Motor neuron (in vitro differentiated cells): ENCODE results near the gene UNC79. TPM values are rescaled to one million over a fixed set of nuclear protein-coding genes. Genes with fewer than 3 reads are reported as not detected.
"Not testable (repeated sequence)": the region's sequence is repeated elsewhere in the genome, so short reads cannot be mapped to it uniquely, and the experiment has no call there.

Experiments used
- ATAC-seq, 8 experiments: fragments of 200-7000 bp; cut with Tn5 transposase; replicated peaks in 6 of 8; 2 replicates each; pipeline ENCODE4 v1.8.0; 2021; ENCODE audit warnings: mild to moderate bottlenecking in 8 of 8, moderate library complexity in 8 of 8
- H3K27ac ChIP-seq, 2 donors: fragments of 250-450 bp; sonication (Bioruptor Pico); 2 replicates each; pipeline ENCODE4 v1.9.0; 2021; ENCODE audit warnings: antibody characterized with exemption in 2 of 2, mild to moderate bottlenecking in 2 of 2, moderate library complexity in 1 of 2
- H3K4me1 ChIP-seq, 2 donors: fragments of 250-450 bp; sonication (Bioruptor Pico); replicated peaks in 1 of 2; 2 replicates each; pipeline ENCODE4 v1.6.1; 2021; ENCODE audit warnings: antibody characterized with exemption in 2 of 2, mild to moderate bottlenecking in 2 of 2, moderate library complexity in 1 of 2
- H3K4me3 ChIP-seq, 5 donors: fragments of 250-450 bp; sonication (Bioruptor Pico); 2 replicates each; pipeline ENCODE4 v1.9.0; 2021; ENCODE audit warnings: antibody characterized with exemption in 5 of 5, mild to moderate bottlenecking in 5 of 5, moderate library complexity in 4 of 5
- WGBS, 10 experiments: fragments of 450-650 bp; shearing (Covaris generic); methylation state at CpG; one replicate each; pipeline ENCODE4 v1.0.0; 2022; 5-methylcytosine and 5-hydroxymethylcytosine counted together
- in situ Hi-C, 9 experiments: fragments of 400-800 bp; cut with MboI; loops; one replicate each; pipeline ENCODE4 v1.15.0; 2021; ENCODE audit warnings: low sequenced_read_pairs in 9 of 9, low pct_unique_long_range_greater_than_20kb in 2 of 9; ENCODE audit not compliant: unreplicated experiment in 9 of 9
- total RNA-seq, 8 experiments: library from RNA; unstranded; fragments of 300-600 nt; gene quantifications; 2 replicates each; pipeline versions ENCODE4 v1.2.3 to v1.2.4, GENCODE V29; 2022

UNC79 gene
- total RNA-seq, 8 experiments from 2014 or later: 0.31 to 16.8 (median 7.2) TPM

- Histone ChIP-seq H3K27ac (no peak overlapping the region), H3K4me1 (no peaks in the 10 kb centered on the region), H3K4me3 (no peak overlapping the region)
- in situ Hi-C loops: no loop called here
- peak in 1 of 8 experiments; percentile 18 for ATAC-seq
Observed at GRCh38 chr14:93456356-93456755, 25.6 kb downstream of the UNC79 start.

DNA sequence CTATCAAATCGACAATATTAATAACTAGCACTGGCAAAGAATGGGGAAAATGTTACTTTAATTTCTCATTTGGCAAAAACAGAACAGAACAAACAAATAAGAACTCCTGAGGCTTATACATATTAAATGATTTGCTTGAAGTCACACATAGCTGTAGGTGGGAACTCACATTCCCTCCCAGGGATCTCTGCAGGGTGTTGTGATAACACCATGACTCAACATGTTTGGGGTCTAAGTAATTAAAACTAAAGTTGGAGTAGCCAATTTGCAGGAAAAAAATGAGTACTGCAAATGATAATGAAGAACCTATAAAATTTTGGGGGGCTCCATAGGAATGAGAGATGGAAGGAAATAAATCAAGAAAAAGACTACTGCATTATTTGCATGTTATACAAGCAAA lies 27.5 kb downstream of the UNC79 start:
- in situ Hi-C loops: no loop called here
- no peak overlapping the region for H3K4me3 ChIP-seq
- H3K27ac ChIP-seq: no peak overlapping the region
- 6 to 91% (median 74%) methylated on average over 1 of the region's 1 CpG; no CpG with 5 or more reads in 2 of the 10 experiments for WGBS, 10 experiments
- no peaks in the 10 kb centered on the region for H3K4me1 ChIP-seq
- no peak for ATAC-seq

- in situ Hi-C loops: no loop called here
- no peak for ATAC-seq
- Histone ChIP-seq H3K27ac (no peak overlapping the region), H3K4me3 (no peak overlapping the region), H3K4me1 (no peaks in the 10 kb centered on the region)
- WGBS, 10 experiments: 12 to 100% (median 92%) methylated on average over 2 to 3 of the region's 3 CpGs; no CpG with 5 or more reads in 1 of the 10 experiments
Observed at GRCh38 chr14:93462479-93462878, 31.7 kb downstream of the UNC79 start.

DNA sequence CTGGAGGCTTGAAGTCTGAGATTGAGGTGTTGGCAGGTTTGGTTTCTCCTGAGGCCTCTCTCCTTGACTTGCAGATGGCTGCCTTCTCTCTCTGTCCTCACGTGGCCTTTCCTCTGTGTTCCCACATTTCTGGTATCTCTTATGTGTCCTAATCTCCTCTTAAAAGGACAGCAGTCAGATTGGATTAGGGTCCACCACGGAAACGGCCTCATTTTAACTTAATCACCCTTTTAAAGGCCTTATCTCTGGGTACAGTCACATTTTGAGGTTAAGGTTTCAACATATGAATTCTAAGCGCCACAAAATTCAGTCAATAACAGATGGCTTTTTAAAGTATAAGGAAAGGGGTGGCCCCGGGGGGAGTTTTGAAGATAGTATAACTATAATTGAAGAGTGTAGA lies 33.5 kb downstream of the UNC79 start:
- 0 to 100% (median 51%) methylated on average over 1 to 4 of the region's 5 CpGs; no CpG with 5 or more reads in 1 of the 10 experiments for WGBS, 10 experiments
- Histone ChIP-seq H3K4me1 (no peaks in the 10 kb centered on the region), H3K4me3 (no peak overlapping the region), H3K27ac (no peak overlapping the region)
- no peak for ATAC-seq
- in situ Hi-C loops: no loop called here

- in situ Hi-C loops: no loop called here
Observed at GRCh38 chr14:93475471-93475870, 44.7 kb downstream of the UNC79 start.

GRCh38 chr14:93476305-93476704 lies 45.6 kb downstream of the UNC79 start:
- 20 to 100% (median 90%) methylated on average over 1 to 3 of the region's 3 CpGs; no CpG with 5 or more reads in 3 of the 10 experiments for WGBS, 10 experiments
- in situ Hi-C loops: no loop called here
- no peak overlapping the region for H3K27ac ChIP-seq
- no peak for ATAC-seq
- no peaks in the 10 kb centered on the region for H3K4me1 ChIP-seq
- no peak overlapping the region for H3K4me3 ChIP-seq

More at GRCh38 chr14:93475471-93475870, 44.7 kb downstream of the UNC79 start:
- ATAC-seq: no peak
- Histone ChIP-seq H3K4me1 (no peaks in the 10 kb centered on the region), H3K27ac (no peak overlapping the region), H3K4me3 (no peak overlapping the region)
- WGBS, 10 experiments: 15 to 85% (median 74%) methylated on average over 2 to 6 of the region's 6 CpGs

GRCh38 chr14:93479074-93479473 lies 48.3 kb downstream of the UNC79 start:
- ATAC-seq, H3K4me1 ChIP-seq, H3K27ac ChIP-seq, H3K4me3 ChIP-seq, in situ Hi-C loops: not testable (repeated sequence)
- WGBS, 10 experiments: 0 to 67% (median 17%) methylated on average over 1 of the region's 2 CpGs; no CpG with 5 or more reads in 5 of the 10 experiments

GRCh38 chr14:93480867-93481266 lies 50.1 kb downstream of the UNC79 start:
- ATAC-seq: no peak
- no peaks in the 10 kb centered on the region for H3K4me1 ChIP-seq
- in situ Hi-C loops: no loop called here
- no peak overlapping the region for H3K27ac ChIP-seq
- H3K4me3 ChIP-seq: no peak overlapping the region

DNA sequence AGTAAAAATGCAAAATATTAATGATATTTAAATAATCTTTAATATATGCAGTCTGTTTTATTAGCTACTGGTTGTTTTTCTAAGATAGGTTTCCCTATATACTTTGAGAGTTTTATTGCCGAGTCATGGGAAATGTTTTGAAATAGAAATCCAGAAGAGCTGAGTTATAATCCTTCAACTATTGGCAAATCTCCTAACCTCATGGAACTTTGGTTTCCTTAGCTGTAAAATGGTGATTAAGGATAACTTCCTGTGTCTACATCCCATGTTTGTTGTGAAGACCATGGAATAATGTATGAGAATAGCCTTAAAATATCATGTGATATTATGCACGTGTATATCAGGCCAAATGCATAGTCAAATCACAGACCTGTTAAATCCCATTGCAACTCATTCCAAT lies 51.0 kb downstream of the UNC79 start:
- H3K4me3 ChIP-seq: no peak overlapping the region
- in situ Hi-C loops: no loop called here
- H3K4me1 ChIP-seq: no peaks in the 10 kb centered on the region
- no peak for ATAC-seq
- 13 to 100% (median 79%) methylated on average over 1 to 2 of the region's 2 CpGs; no CpG with 5 or more reads in 3 of the 10 experiments for WGBS, 10 experiments
- no peak overlapping the region for H3K27ac ChIP-seq

DNA sequence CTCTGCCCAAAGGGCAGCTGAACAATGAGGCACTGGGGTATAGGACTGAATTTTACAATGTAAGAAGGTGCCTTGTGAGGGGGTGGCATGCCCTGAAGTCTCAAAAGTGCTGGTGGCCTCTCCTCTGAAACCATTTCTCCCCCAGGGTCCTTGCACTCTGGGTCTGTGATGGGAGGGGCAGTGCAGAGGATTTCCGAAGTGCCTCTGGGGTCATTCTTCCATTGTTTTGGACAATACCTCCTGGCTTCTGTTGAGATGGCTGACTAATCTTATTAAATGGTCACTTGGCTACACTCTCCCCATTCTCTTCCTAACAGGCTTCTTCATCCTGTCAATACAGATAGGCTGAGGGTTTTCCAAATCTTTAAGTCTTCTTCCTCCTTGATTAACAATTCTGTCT lies 59.3 kb downstream of the UNC79 start:
- Histone ChIP-seq H3K4me1 (no peaks in the 10 kb centered on the region), H3K4me3 (no peak overlapping the region), H3K27ac (no peak overlapping the region)
- no peak for ATAC-seq
- 20 to 80% (median 60%) methylated on average over 1 of the region's 1 CpG; no CpG with 5 or more reads in 5 of the 10 experiments for WGBS, 10 experiments
- in situ Hi-C loops: no loop called here

DNA sequence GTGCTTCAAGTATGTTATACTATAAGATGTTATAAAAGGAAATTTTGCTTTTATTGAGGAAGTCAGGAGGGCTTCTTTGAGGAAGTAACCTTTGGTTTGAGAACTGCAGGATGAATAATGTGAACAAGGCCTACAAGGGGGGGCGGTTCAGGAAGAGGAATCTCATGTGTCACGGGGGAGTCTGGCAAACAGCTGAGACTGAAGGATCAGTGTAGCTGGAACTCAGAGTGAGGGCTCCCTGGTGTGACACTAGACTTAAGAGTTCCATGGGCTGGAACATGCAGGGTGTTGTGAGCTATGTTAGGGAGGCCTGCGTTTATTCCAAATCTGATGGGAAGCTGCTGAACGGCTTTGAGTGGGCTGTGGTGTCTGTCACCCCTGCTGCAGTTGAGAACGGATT lies 62.3 kb downstream of the UNC79 start:
- H3K27ac ChIP-seq: no peak overlapping the region
- peaks cover 0 to 3% of the 10 kb centered on the region in 2 donors for H3K4me1 ChIP-seq
- no peak for ATAC-seq
- WGBS, 10 experiments: 13 to 93% (median 80%) methylated on average over 2 to 5 of the region's 5 CpGs; no CpG with 5 or more reads in 3 of the 10 experiments
- no peak overlapping the region for H3K4me3 ChIP-seq
- in situ Hi-C loops: no loop called here

- H3K4me3 ChIP-seq, H3K4me1 ChIP-seq, ATAC-seq, in situ Hi-C loops, H3K27ac ChIP-seq: not testable (repeated sequence)
- WGBS, 10 experiments: 0 to 100% (median 80%) methylated on average over 1 of the region's 2 CpGs; no CpG with 5 or more reads in 5 of the 10 experiments
Observed at GRCh38 chr14:93493622-93494021, 62.9 kb downstream of the UNC79 start.

- WGBS, 10 experiments: 20 to 94% (median 67%) methylated on average over 1 to 3 of the region's 3 CpGs; no CpG with 5 or more reads in 1 of the 10 experiments
- H3K4me1 ChIP-seq: peaks cover 0 to 3% of the 10 kb centered on the region in 2 donors
- H3K27ac ChIP-seq: no peak overlapping the region
- no peak overlapping the region for H3K4me3 ChIP-seq
- ATAC-seq: peak in 3 of 8 experiments; percentile 37 to 87 (median 66)
- in situ Hi-C loops: no loop called here
Observed at GRCh38 chr14:93496856-93497741, 66.4 kb downstream of the UNC79 start.

- in situ Hi-C loops: no loop called here
- 0 to 44% (median 10%) methylated on average over 1 of the region's 1 CpG; no CpG with 5 or more reads in 6 of the 10 experiments for WGBS, 10 experiments
- peak in 3 of 8 experiments; percentile 68 to 93 (median 92) for ATAC-seq
- no peak overlapping the region for H3K27ac ChIP-seq
- H3K4me3 ChIP-seq: no peak overlapping the region
- no peaks in the 10 kb centered on the region for H3K4me1 ChIP-seq
Observed at GRCh38 chr14:93510056-93510455, 79.3 kb downstream of the UNC79 start.
